Body of pancreas (tissue), 4 donors: Measurements from ENCODE around the gene PRAF2.

Experiments used
- POLR2A ChIP-seq, 3 donors: fragments of 450-650 bp; IDR thresholded peaks; one replicate each; pipeline ENCODE4 v1.6.1; 2016; ENCODE audit warnings: antibody characterized with exemption in 3 of 3, mild to moderate bottlenecking in 2 of 3
- TF ChIP-seq, protein P1 (sequence below), 7 experiments: fragments of 450-650 bp in 4 of 7; fragments of 200-600 bp in 3 of 7; sonication (generic) in 3 of 7; IDR thresholded peaks; one replicate each; pipeline ENCODE4 v1.5.1; 2016 to 2019; ENCODE audit warnings: antibody characterized with exemption in 7 of 7

DNA sequence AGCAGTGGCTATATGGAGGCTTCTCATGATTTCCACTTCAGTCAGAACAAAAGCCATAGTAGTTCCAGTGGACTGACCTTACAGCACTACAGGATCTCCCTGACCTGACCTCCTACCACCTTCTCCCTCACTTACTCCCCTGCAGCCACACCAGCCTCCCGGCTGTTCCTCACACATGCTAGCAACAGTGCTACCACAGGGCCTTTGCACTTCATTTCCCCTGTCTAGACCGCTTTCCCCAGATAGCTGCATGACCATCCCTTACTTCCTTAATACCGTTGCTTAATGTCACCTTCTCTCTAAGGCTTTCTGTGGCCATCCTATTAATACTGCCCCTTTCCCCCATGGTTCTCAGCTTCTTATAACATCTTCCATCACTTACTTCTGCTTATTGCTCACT, 36.6 kb upstream of the PRAF2 start:
- TF ChIP-seq, protein P1, sequence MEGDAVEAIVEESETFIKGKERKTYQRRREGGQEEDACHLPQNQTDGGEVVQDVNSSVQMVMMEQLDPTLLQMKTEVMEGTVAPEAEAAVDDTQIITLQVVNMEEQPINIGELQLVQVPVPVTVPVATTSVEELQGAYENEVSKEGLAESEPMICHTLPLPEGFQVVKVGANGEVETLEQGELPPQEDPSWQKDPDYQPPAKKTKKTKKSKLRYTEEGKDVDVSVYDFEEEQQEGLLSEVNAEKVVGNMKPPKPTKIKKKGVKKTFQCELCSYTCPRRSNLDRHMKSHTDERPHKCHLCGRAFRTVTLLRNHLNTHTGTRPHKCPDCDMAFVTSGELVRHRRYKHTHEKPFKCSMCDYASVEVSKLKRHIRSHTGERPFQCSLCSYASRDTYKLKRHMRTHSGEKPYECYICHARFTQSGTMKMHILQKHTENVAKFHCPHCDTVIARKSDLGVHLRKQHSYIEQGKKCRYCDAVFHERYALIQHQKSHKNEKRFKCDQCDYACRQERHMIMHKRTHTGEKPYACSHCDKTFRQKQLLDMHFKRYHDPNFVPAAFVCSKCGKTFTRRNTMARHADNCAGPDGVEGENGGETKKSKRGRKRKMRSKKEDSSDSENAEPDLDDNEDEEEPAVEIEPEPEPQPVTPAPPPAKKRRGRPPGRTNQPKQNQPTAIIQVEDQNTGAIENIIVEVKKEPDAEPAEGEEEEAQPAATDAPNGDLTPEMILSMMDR (IDR thresholded peaks at IDR 0.05): no peak
- no peak for TF ChIP-seq POLR2A (IDR thresholded peaks at IDR 0.05)
